HG02840 (cell line): ENCODE data around the gene NBEA.
A peak's percentile ranks its signal among the peaks of the same experiment; 100 is the strongest.
"Not testable (repeated sequence)": the region's sequence is repeated elsewhere in the genome, so short reads cannot be mapped to it uniquely, and the experiment has no call there.

Source experiments
- ATAC-seq: cut with Tn5 transposase; IDR thresholded peaks from one replicate; pipeline ENCODE4 v1.9.1; 2021; ENCODE audit warnings: mild to moderate bottlenecking, moderate library complexity, moderate number of reproducible peaks; ENCODE audit not compliant: unreplicated experiment, low FRiP score

Gene NBEA

DNA sequence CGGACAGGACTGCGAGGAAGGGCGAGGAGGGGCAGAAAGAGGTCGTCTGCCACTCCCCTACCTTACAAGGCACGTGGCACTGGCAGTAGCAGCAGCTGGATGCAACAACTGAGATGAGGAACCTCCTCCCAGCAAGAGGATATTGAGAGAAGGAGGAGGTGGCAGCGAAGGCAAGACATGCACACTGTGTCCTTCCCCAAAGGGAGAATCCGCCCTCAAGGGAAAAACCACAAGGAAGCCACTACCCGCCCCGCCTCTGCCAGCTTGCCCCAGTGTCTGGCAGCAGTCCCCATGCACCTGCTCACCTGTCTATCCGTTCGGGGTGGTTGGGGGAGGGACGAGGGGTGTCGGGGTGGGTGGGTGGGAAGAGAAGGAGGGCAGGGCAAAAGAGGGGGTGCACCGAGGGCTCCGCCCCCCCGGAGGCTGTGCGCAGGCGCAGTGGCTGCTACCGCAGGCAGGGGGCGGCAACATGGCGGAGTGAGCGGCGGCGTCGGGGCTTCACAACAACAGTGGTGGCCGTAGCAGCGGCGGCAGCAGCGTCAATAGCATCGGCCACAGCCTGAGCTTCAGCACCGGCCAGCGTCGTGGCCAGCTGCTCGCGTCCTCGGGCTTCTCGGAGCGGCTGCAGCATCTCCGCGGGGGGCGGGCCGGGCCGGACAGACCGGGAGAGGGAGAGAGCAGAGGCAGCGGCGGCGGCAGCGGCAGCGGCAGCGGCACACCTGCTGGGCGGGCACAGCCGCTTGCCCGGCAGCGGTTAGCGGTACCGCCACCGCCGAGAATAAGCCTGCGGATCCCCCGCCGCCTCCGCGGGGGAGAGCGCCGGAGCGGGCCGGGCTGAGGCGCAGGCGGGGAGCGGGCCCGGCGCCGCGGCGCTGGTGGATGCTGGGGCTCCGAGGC lies at the start of gene NBEA:
Gene NBEA, plus strand, starts transcription at position 436 of the 897 bp plus-strand sequence. CDS start 551 bp downstream, outside the sequence.
- peak; percentile 76 for ATAC-seq

DNA sequence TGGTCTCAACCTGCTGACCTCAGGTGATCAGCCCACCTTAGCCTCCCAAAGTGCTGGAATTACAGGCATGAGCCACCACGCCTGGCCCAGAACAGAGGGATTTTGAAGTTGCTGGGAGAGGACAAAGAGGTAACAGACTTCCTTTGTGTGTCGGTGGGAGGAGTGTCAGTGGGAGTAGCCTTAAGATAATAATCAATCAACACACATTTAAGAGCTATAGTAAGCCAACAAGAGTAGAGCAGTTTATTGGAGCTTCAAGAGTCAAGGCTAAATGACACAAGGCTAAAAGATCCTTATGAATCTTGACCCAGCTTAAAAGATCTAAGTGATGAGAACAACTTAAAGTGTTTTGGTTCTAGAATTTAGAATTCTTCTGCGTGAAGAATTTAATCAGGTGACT lies 47.3 kb upstream of the NBEA start:
- no peak for ATAC-seq

- no peak for ATAC-seq
Measured at GRCh38 chr13:34897220-34897619, 44.9 kb upstream of the NBEA start.

- ATAC-seq, result no peak
Measured at GRCh38 chr13:34899888-34900287, 42.2 kb upstream of the NBEA start.

GRCh38 chr13:34900288-34900739 lies 41.8 kb upstream of the NBEA start:
- no peak for ATAC-seq

DNA sequence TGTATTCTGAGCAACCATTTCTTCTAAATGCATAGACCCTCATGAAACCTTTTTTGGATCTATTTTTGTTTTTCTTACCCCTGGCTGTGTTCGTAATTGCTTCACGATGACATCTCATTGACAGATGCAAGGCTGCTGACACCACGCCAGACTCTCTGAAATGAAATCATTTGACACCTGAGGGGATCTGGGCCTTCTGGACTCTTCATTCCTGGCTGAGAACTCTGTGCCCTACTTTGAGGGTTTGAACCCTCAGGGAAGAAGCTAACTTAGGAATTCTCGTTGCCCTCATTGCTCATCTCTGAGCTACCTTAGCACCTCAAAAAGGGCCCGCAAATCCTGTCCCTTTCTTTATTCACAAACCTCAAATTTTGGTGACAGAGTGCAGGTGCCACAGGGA lies 40.5 kb upstream of the NBEA start:
- no peak for ATAC-seq

DNA sequence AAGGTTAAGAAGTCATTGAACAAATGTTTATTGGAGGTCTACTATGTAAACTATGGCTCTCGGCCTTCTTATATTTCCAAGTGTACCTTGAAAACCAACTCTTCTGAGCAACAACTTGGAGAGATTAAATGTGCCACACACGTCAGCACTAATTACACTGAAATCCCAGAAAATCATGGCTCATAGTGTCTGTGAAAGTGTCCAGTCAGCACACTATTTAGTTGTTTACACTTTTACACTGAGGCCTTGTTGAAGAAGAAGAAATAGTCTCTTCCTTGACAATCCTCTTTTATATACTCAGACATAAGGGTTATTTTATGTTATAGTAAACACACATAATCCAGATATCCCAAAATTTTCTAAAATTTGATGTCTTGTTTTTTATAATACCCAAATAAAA lies 30.9 kb upstream of the NBEA start:
- ATAC-seq, result no peak

DNA sequence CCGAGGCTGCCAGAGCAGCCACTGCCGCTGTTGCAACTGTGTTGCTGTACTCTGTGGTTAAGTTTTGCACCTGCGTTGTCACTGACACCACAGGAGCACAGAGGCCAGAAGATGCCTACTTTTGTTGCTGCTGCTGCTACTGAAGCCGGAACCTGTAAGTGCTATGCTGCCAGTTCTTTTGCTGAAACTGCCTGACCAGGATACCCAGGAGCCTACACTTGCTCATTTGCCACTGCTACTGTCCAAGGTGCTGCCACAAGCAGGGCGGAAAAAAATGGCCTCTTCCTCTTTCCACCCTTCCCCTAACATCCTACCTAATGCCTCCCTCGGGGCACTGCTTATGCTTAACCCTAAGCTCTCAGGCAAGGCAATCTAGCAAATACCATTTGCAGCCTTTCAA lies 29.0 kb upstream of the NBEA start:
- no peak for ATAC-seq

GRCh38 chr13:34914416-34914815 lies 27.7 kb upstream of the NBEA start:
- no peak for ATAC-seq

DNA sequence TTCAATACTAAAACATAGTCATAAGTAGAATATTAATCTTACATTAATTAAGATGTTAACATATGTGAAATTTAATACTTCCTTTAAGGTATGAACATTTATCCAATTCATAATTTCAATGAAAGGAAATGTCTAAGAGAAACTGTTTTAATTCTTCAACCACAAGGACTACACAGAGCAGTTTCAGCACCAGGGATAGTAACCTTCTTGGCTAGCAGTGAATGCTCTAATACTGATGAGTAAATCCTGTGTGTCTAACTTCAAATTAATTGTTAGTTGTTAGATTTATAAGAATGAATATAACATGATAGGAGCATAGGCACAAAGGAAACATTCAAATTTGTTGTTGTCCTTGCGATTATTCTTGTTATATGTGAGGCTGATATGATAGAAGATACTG lies 15.6 kb upstream of the NBEA start:
- no peak for ATAC-seq

- ATAC-seq, result not testable (repeated sequence)
Measured at GRCh38 chr13:34928676-34929075, 13.4 kb upstream of the NBEA start.

DNA sequence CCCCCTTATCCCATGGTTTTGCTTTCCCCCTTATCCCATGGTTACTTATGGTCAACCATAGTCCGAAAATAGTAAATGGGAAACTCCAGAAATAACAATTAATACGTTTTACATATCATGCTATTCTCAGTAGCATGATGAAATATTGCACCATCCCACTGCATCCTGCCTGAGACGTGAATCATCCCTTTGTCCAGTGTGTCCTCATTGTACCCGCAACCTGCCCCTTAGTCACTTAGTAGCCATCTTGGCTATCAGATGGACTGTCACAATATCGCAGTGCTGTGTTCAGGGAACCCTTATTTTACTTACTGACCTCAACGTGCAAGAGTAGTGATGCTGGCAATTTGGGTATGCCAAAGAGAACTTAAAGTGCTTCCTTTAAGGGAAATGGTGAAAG lies 10.5 kb upstream of the NBEA start:
- ATAC-seq, result no peak

DNA sequence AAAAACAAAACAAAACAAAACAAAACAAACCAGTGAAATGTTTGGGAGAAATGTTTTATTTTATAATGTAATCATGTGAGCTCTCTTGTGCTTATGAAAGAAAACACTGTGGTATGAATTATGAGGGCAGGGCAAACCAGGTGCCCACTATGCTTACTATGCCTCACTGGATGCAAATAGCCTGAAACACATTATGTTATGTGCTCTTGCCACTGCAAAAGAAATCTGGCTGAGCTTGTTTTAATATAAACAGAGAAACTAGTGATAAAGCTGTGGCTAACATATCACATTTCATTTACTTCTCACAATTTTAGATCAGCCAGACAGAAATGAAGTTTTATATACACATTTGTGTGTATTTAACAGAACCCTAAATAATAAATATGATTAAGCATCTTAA lies 8.7 kb upstream of the NBEA start:
- no peak for ATAC-seq

- ATAC-seq, result no peak
Measured at GRCh38 chr13:34933786-34934185, 8.3 kb upstream of the NBEA start.

DNA sequence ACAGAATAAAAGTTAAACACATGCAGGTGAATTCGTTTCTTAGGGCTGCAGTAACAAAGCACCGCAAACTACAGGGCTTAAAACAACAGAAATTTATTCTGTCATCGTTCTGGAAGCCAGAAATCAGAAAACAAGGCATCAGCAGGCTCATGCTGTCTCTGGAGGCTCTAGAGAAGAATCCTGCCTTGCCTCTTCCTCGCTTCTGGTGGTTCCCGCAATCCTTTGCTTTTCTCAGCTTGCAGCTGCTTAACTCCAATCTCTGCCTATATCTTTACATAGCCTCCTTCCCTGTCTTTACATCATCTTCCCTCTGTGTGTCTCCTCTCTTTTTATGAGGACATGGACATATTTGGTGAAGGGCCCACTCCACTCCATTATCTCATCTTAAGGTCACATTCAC lies 6.2 kb upstream of the NBEA start:
- ATAC-seq, result no peak

GRCh38 chr13:34939771-34940170 lies 2.3 kb upstream of the NBEA start:
- ATAC-seq, result no peak

GRCh38 chr13:34941436-34941834 lies 635 bp upstream of the NBEA start:
- no peak for ATAC-seq

DNA sequence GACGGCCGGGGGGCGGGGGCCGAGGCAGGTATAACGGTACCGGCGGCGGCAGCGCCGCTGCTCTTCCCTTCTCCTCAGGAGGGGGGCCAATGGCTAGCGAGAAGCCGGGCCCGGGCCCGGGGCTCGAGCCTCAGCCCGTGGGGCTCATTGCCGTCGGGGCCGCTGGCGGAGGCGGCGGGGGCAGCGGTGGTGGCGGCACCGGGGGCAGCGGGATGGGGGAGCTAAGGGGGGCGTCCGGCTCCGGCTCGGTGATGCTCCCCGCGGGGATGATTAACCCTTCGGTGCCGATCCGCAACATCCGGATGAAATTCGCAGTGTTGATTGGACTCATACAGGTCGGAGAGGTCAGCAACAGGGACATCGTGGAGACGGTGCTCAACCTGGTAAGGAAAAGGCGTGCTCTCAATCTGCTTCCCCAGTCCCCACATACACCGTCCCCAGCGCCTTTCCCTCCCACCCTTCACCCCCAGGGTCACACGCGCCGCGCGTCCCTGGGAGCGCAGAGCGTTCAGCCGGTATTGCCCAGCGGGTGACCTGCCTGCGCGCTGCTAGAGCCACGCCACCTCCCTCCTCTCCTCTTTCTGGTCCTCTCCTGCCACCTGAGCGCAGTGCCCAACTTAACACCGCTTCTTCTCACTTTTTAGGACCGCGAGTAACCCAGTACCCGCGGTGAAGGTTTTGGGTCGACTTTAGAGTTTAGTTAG lies 814 bp downstream of the NBEA start:
- no peak for ATAC-seq

GRCh38 chr13:34943436-34944273 lies 1.6 kb downstream of the NBEA start:
- ATAC-seq, result no peak

GRCh38 chr13:34944274-34944634 lies 2.2 kb downstream of the NBEA start:
- ATAC-seq, result no peak

DNA sequence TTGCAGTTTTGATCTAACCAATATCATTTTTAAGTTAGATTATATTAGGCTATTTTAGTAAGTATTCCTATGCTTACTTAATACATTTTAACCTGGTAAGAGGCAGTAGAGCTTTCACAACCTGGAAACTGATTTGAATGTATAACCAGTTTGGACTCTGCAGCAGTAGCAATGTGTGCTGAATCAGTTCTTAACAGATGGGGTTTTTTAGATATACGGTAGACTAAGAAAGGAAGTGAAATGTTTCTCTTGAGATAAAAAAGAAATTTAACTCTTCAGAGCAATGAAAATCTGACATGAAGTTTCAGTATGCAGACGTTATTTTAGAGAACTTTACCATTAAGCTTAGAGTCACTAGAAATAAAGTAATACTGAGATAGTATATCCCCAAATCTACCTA lies 2.7 kb downstream of the NBEA start:
- ATAC-seq, result no peak
